ENCODE data around the gene BCAP29. TPM values are rescaled to one million over a fixed set of nuclear protein-coding genes. Genes with fewer than 3 reads are reported as not detected.

BCAP29 gene
- total and polyA plus RNA-seq, 8 donors, result 15.2 to 27.6 (median 19.5) TPM

DNA sequence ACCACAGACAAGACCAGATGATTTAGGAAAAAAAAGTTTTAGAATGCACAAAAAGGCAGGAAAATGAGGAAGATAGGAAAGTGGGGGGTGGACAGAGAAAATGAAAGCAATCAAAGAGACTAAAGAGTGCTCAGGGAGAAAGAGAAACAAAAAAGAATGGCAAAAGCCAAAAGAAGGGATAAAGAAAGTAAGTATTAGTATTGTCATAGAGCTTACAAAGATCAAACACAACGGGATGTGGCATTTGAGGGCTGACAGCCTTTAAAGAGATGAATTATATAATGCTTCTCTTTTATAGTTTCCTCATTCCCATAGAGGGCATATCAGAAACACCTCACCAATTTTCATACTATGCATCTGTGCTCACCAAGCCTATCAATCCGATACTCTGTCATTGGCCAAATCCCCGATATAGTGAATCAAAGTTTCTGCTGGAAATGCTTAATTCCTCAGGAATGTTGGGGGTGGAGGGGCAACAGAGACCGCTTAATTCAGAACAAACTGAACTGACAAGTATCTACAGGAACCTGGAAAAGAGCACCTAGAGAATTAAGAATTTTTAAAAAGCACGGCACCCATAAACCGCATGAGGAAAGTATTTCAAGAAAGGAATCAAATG lies 19.0 kb upstream of the BCAP29 start:
- TF ChIP-seq, protein P1, sequence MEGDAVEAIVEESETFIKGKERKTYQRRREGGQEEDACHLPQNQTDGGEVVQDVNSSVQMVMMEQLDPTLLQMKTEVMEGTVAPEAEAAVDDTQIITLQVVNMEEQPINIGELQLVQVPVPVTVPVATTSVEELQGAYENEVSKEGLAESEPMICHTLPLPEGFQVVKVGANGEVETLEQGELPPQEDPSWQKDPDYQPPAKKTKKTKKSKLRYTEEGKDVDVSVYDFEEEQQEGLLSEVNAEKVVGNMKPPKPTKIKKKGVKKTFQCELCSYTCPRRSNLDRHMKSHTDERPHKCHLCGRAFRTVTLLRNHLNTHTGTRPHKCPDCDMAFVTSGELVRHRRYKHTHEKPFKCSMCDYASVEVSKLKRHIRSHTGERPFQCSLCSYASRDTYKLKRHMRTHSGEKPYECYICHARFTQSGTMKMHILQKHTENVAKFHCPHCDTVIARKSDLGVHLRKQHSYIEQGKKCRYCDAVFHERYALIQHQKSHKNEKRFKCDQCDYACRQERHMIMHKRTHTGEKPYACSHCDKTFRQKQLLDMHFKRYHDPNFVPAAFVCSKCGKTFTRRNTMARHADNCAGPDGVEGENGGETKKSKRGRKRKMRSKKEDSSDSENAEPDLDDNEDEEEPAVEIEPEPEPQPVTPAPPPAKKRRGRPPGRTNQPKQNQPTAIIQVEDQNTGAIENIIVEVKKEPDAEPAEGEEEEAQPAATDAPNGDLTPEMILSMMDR (IDR thresholded peaks at IDR 0.05), result no peak
- WGBS, 2 donors, result 72 to 77% methylated on average over 6 of the region's 6 CpGs
- H3K27me3 ChIP-seq, result no peaks in the 10 kb centered on the region
- H3K9me3 ChIP-seq, result no peaks in the 10 kb centered on the region
- peaks cover 6 to 32% (median 20%) of the 10 kb centered on the region in 3 donors for H3K4me1 ChIP-seq
- DNase-seq (no peak), ATAC-seq (no peak), FAIRE-seq (no peak)
- no peaks in the 10 kb centered on the region for H3K36me3 ChIP-seq
- intact Hi-C loops (cut with DNase I), result no loop called here
- H3K4me3 ChIP-seq, result no peak overlapping the region
- no peak overlapping the region for H3K27ac ChIP-seq

DNA sequence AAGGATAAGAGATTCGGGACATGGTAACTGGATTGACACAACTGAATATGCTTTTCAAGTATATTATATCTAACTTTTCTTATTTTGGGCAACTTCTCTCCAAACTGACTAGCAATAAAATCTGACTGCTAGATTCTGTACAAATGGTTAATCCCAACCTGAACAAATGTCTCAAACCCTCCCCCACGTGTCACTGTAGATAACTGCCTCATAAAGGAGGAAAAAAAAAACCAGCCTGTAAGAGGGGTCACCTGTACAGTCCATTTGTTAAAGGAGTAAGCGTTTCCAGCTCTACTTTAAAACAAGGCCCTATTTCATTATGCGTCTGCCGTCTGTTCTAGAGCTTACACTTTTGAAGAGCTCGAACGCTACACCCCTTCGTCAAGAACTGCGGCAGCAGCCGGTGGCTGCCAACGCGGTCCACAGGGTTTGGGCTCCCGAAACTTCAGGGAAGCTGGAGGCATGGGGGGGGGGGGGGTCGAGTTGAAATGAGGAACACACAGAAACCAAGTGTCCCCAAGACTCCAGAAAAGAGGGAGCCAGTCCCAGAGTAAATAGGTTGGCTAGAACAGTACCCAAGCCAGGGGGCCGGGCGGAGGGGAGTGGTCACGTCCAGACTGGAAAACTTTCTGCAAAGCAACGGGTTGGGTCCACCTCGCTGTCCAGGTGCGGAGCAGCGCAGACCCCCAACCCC lies 16.8 kb upstream of the BCAP29 start:
- H3K27ac ChIP-seq, result peak overlapping the region; percentile 88 to 98 (median 94)
- WGBS, 2 donors, result 1 to 2% methylated on average over 20 to 21 of the region's 21 CpGs
- peak in 1 of 6 donors; percentile 67 for DNase-seq
- intact Hi-C loops (cut with DNase I), result no loop called here
- no peaks in the 10 kb centered on the region for H3K27me3 ChIP-seq
- H3K36me3 ChIP-seq, result no peaks in the 10 kb centered on the region
- TF ChIP-seq, protein P1 (IDR thresholded peaks at IDR 0.05), result no peak
- ATAC-seq, result peak; percentile 80 to 86 (median 82)
- no peak for FAIRE-seq
- no peaks in the 10 kb centered on the region for H3K9me3 ChIP-seq
- peak overlapping the region; percentile 76 to 98 (median 88) for H3K4me3 ChIP-seq
- H3K4me1 ChIP-seq, result peaks cover 6 to 32% (median 20%) of the 10 kb centered on the region in 3 donors

DNA sequence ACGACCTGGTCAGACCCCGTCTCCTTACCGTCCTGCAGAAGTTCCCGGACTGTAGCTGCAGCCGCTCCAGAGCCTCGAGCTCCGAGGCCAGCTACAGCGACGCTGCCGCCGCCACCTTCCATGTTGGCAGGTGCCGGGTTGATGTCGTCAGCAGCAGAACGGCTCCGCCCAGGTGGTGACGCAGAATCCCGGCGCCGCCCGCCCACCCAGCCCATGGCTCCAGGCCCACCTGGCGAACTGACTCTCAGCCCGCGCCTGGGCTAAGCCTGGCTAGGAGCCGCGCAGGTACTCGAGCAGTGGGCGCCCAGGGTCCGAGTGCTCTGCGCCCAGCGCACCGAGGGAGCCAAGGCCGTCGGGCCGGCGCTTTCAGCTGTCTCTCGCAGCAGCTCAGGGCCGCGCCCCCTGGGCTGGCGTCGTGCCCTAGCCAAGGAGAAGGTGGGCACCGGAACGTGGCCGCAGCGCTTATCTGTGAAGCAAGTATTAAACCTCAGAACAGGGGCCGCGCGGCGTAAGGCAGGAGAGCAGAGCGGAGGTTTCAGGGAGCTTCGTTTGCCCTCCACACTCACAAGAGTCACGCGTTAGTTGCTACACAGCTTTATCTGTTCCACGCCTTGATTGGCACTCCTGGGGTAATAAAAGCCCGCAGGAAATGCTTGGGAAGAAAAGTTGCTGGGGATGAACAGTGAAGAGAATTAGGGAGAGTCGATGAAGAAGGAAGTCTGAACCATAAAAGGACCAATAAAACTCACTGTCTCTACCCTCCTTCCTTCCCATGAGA lies 16.1 kb upstream of the BCAP29 start, which contains the start of the genes COG5 and DUS4L:
Gene COG5, minus strand, starts transcription at position 146 of the 778 bp plus-strand sequence. Its CDS starts 24 bp downstream, at position 122.
Gene DUS4L, plus strand, starts transcription at position 197 of the 778 bp plus-strand sequence. CDS start 3,100 bp downstream, outside the sequence.
- no peaks in the 10 kb centered on the region for H3K27me3 ChIP-seq
- ATAC-seq (peak; percentile 93 to 97 (median 94)), FAIRE-seq (no peak), DNase-seq (peak; percentile 80 to 93 (median 89))
- TF ChIP-seq, protein P1 (IDR thresholded peaks at IDR 0.05), result no peak
- peak within 1 kb of the TSS; percentile 76 to 98 (median 88) for H3K4me3 ChIP-seq
- 0% methylated on average over 53 to 55 of the region's 55 CpGs for WGBS, 2 donors
- H3K27ac ChIP-seq, result peak within 1 kb of the TSS; percentile 88 to 98 (median 94)
- intact Hi-C loops (cut with DNase I), result no loop called here
- H3K4me1 ChIP-seq, result peaks cover 6 to 32% (median 20%) of the 10 kb centered on the region in 3 donors
- no peaks in the 10 kb centered on the region for H3K36me3 ChIP-seq
- no peaks in the 10 kb centered on the region for H3K9me3 ChIP-seq

DNA sequence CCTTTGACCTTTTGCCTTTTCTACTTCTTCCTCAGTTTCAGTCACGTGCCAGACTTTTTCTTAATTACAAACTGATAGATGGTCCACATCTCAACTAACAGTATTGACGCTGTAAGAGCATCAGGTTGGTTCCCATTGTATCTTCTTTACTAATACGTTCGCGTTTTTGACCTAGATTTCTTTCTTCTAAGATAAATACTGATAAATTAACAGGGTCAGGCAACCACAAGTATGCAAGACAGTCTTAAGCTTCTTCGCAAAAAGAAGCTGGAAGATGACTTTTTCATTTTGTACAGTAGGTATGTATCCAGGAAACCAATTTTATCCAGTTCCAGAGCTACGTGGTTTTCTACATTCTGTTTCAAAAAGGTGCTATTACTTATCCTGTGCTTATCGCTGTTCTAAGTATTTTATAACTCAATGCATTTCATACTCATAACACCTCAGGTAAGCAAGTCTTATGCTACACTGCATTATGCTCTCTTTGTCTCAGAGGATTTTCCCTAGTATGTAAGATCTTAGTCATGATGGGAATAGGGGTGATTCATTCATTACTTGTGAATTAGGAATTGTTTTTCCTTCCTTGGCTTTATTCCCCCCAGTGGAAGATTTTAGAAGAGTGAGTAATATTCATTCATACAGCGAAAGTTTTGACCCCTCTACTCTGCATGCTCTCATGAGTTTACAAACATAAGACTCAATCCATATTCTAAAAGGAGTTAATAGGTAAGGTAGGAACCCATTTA lies 15.3 kb upstream of the BCAP29 start:
- H3K4me3 ChIP-seq, result peak overlapping the region; percentile 76 to 98 (median 88)
- no peaks in the 10 kb centered on the region for H3K27me3 ChIP-seq
- no peak for FAIRE-seq
- WGBS, 2 donors, result 31 to 32% methylated on average over 9 of the region's 9 CpGs
- intact Hi-C loops (cut with DNase I), result no loop called here
- no peaks in the 10 kb centered on the region for H3K9me3 ChIP-seq
- DNase-seq, result no peak
- ATAC-seq, result no peak
- peaks cover 6 to 32% (median 20%) of the 10 kb centered on the region in 3 donors for H3K4me1 ChIP-seq
- no peaks in the 10 kb centered on the region for H3K36me3 ChIP-seq
- TF ChIP-seq, protein P1 (IDR thresholded peaks at IDR 0.05), result no peak
- peak overlapping the region in 3 of 4 donors; percentile 88 to 98 (median 96) for H3K27ac ChIP-seq

Data from pancreas (tissue), 10 donors.